Activated CD8-positive, alpha-beta memory T cell treated with anti-CD3 and anti-CD28 coated beads for 36 hours (primary cell): ENCODE measurements around the gene CEP43. TPM values are rescaled to one million over a fixed set of nuclear protein-coding genes. Genes with fewer than 3 reads are reported as not detected.

Source experiments
- CTCF ChIA-PET: fragments of 350-600 bp; sonication (Branson Sonifier 250); formaldehyde crosslinking; loops from one replicate; lab custom pipeline; 2021; ENCODE audit warnings: antibody characterized with exemption; lab: Charles Lee
- POLR2A ChIA-PET: fragments of 350-600 bp; sonication (Branson Sonifier 250); formaldehyde crosslinking; loops from one replicate; lab custom pipeline; 2021; ENCODE audit warnings: antibody characterized with exemption; lab: Charles Lee
- total RNA-seq, 2 experiments: library from RNA; stranded (reverse); gene quantifications; one replicate each; pipeline ENCODE4 v1.2.3, GENCODE V29; 2021

The CEP43 gene
- total RNA-seq, 2 experiments from 2014 or later, result 27.1 to 29.7 TPM

DNA sequence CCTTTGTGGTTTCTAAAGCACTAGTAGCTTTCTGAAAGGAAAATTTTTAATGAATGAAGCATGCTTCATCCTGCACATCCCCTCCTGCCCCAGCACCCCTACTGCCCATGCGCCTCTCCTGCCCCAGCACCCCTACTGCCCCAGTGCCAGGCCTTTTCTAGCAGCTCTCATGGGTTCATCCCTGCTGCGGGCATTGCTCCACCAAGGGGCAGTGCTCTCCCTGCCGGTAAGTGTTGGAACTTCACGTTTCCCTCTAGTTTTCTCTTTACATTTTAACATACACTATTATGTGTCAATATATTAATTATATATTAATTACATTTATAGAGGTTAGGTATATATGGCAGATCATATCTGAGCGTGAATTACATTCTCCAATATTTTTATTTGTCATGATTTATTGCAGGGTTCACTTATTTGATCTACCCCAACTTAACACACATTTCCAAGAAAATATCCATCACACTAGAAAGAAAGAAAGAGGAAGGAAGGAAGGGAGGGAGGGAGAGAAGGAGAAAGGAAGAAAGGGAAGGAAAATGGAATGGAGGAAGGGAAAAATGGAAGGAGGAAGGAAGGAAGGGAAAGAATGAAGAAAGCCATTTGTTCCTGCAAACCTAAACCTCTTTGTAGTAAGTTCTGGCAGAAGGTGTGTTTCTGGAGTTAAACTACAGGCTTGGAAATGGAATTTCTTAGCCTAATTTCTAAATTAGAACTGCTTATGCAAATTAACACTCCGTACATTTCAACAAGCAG, 46.8 kb downstream of the CEP43 start:
- POLR2A ChIA-PET, result no interaction called here
- CTCF ChIA-PET, result no interaction called here

DNA sequence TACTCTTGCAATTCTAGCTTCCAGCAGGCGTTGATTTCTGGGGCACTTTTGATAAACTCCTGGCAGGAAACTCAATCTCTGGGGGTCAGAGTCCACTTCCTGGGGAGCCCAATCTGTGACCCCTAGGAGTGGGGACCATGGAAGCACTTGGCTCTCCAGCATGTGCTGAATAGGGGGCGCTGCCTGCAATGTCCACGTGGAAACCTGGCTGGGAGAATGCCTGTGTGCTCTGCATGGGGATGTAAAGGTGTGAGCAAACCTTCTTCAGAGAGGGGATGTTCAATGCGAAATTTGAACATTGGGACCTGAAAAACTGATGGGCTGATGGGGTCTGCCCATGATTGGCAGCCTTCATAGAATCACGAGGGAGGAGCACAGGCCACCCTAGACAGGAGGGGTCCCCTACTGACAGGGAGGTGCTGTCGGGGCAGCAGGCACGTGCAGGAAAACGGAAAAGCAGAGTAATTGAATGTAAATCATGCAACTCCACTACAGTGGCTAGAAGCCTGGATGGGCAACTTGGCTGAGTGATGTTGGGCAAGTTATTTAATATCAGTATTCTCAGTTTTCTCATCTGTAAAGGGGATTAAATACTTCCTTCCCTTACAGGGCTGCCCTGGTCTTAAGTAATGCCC, 47.8 kb downstream of the CEP43 start:
- ChIA-PET CTCF (interaction anchor here (1.7 kb wide), 1 partner anchor 9 kb away, joined by 4 read pairs; no protein-coding TSS in a partner anchor), POLR2A (interaction anchor here (0.8 to 1.5 kb wide), 2 partner anchors 10 to 305 kb away, joined by 3 to 7 read pairs; no protein-coding TSS in a partner anchor)

DNA sequence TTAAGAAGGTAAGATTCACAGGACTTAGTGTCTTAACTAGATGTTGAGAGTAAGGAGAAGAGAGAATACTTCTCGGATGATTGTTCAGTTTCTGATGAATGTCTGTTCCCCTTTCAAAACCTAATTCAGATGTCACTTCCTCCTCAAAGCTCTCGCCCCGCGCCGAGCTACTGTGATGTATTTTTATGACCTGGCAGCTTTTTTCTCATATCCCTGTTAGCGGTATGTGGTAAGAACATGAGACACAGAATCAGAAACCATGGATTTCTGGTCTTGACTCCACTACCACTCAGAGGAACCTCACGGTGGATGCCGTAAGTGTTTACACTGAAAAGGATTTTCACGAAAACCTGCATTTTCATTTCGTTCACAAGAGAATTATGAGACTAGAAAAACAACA, 48.4 kb downstream of the CEP43 start:
- ChIA-PET CTCF (interaction anchor here (1.7 kb wide), 1 partner anchor 9 kb away, joined by 4 read pairs; no protein-coding TSS in a partner anchor), POLR2A (interaction anchor here (0.8 to 1.5 kb wide), 2 partner anchors 9 to 304 kb away, joined by 3 to 7 read pairs; no protein-coding TSS in a partner anchor)

Other genes with a start within 250 kb of the CEP43 start
- gene RNASET2, start 42.8 kb upstream of the CEP43 start, total RNA-seq, result 10 to 100 TPM; 21.9 to 25.9 TPM
- 1 to 10 TPM; 3.1 to 5.3 TPM for gene CCR6, start 123.7 kb downstream of the CEP43 start, total RNA-seq
- gene GPR31, start 158.6 kb downstream of the CEP43 start, total RNA-seq, result not detected